GM13977 (cell line): ENCODE data around the gene FEM1A.
"Not testable (repeated sequence)": the region's sequence is repeated elsewhere in the genome, so short reads cannot be mapped to it uniquely, and the experiment has no call there.

ENCODE experiments used
- DNase-seq: peaks from one replicate; pipeline ENCODE4 v3.0.0; 2012; ENCODE audit warnings: low spot score
- CTCF ChIP-seq: IDR thresholded peaks from 2 replicates; pipeline ENCODE4 v1.5.1; 2012; ENCODE audit warnings: mild to moderate bottlenecking, control low read depth; ENCODE audit not compliant: insufficient read depth; ENCODE audit errors: extremely low read depth, missing control alignments
- in situ Hi-C: fragments of 300-500 bp; cut with MboI; formaldehyde crosslinking; loops from one replicate; pipeline ENCODE4 v1.12.0; 2022; ENCODE audit warnings: low sequenced_read_pairs, low pct_unique_long_range_greater_than_20kb, mixed read lengths, inconsistent platforms; ENCODE audit not compliant: unreplicated experiment

The FEM1A gene

GRCh38 chr19:4791183-4792018, at the start of gene FEM1A:
FEM1A (plus strand) TSS chr19:4791734; CDS start chr19:4791855, 121 bp downstream.
- DNase-seq = peak; percentile 99
- peak; percentile 99 for TF ChIP-seq CTCF
- in situ Hi-C loops = no loop called here

- DNase-seq = no peak
Measured at GRCh38 chr19:4742723-4743646, 48.5 kb upstream of the FEM1A start.

GRCh38 chr19:4744451-4745174, 46.9 kb upstream of the FEM1A start:
- in situ Hi-C loops = no loop called here
- no peak for TF ChIP-seq CTCF
- no peak for DNase-seq

More at GRCh38 chr19:4742723-4743646, 48.5 kb upstream of the FEM1A start:
- no peak for TF ChIP-seq CTCF
- in situ Hi-C loops = no loop called here

- DNase-seq, in situ Hi-C loops: not testable (repeated sequence)
Measured at GRCh38 chr19:4745175-4745574, 46.4 kb upstream of the FEM1A start.

GRCh38 chr19:4745986-4746385, 45.5 kb upstream of the FEM1A start:
- TF ChIP-seq CTCF = no peak
- DNase-seq = no peak
- in situ Hi-C loops = no loop called here

- no peak for TF ChIP-seq CTCF
- no peak for DNase-seq
- in situ Hi-C loops = no loop called here
Measured at GRCh38 chr19:4748185-4748584, 43.3 kb upstream of the FEM1A start.
